Measurements from ENCODE around the gene SHISA7.

The SHISA7 gene

GRCh38 chr19:55443824-55444480 is 852 bp upstream of the SHISA7 start:
- peak; percentile 96 for DNase-seq

- peak; percentile 46 for DNase-seq
Measured at GRCh38 chr19:55442372-55442961, 633 bp downstream of the SHISA7 start.

- DNase-seq, result peak; percentile 56
Measured at GRCh38 chr19:55441692-55442321, 1.3 kb downstream of the SHISA7 start.

GRCh38 chr19:55441319-55441691 is 1.8 kb downstream of the SHISA7 start:
- DNase-seq, result peak; percentile 67

- peak; percentile 64 for DNase-seq
Measured at GRCh38 chr19:55440411-55441105, 2.5 kb downstream of the SHISA7 start.

- DNase-seq, result no peak
Measured at GRCh38 chr19:55439052-55439451, 4.0 kb downstream of the SHISA7 start.

- DNase-seq, result peak; percentile 88
Measured at GRCh38 chr19:55437410-55437809, 5.7 kb downstream of the SHISA7 start.

GRCh38 chr19:55436847-55437246 is 6.3 kb downstream of the SHISA7 start:
- no peak for DNase-seq

GRCh38 chr19:55435020-55435419 is 8.1 kb downstream of the SHISA7 start:
- no peak for DNase-seq

GRCh38 chr19:55434356-55434919 is 8.7 kb downstream of the SHISA7 start:
- DNase-seq, result no peak

GRCh38 chr19:55433292-55433691 is 9.8 kb downstream of the SHISA7 start:
- no peak for DNase-seq

- DNase-seq, result no peak
Measured at GRCh38 chr19:55432241-55432959, 10.7 kb downstream of the SHISA7 start.

GRCh38 chr19:55431183-55431582 is 11.9 kb downstream of the SHISA7 start:
- DNase-seq, result no peak

GRCh38 chr19:55426042-55426441 is 17.1 kb downstream of the SHISA7 start:
- DNase-seq, result no peak

- DNase-seq, result no peak
Measured at GRCh38 chr19:55424518-55424917, 18.6 kb downstream of the SHISA7 start.

- no peak for DNase-seq
Measured at GRCh38 chr19:55423225-55424005, 19.7 kb downstream of the SHISA7 start.

- peak; percentile 79 for DNase-seq
Measured at GRCh38 chr19:55421281-55421680, 21.8 kb downstream of the SHISA7 start.

- DNase-seq, result no peak
Measured at GRCh38 chr19:55419624-55420236, 23.4 kb downstream of the SHISA7 start.

GRCh38 chr19:55419103-55419502 is 24.0 kb downstream of the SHISA7 start:
- no peak for DNase-seq

GRCh38 chr19:55418185-55418584 is 24.9 kb downstream of the SHISA7 start:
- peak; percentile 87 for DNase-seq

- no peak for DNase-seq
Measured at GRCh38 chr19:55410168-55410567, 32.9 kb downstream of the SHISA7 start.
